H9 (cell line): Measurements from ENCODE around the gene PDE1A. TPM values are rescaled to one million over a fixed set of nuclear protein-coding genes. Genes with fewer than 3 reads are reported as not detected.

ENCODE experiments used
- DNase-seq: peaks from one replicate; pipeline ENCODE4 v3.0.0-alpha.2; 2017
- H2AFZ ChIP-seq: one replicate; pipeline ENCODE4 v1.6.1; 2013; ENCODE audit warnings: mild to moderate bottlenecking, low read length, control low read depth, moderate library complexity
- H2AK5ac ChIP-seq: 2 replicates; pipeline ENCODE4 v1.6.1; 2013; ENCODE audit warnings: low read length, control low read depth, mixed read lengths; ENCODE audit not compliant: insufficient read length
- H2BK120ac ChIP-seq: one replicate; pipeline ENCODE4 v1.6.1; 2013; ENCODE audit warnings: low read depth, mild to moderate bottlenecking, low read length, control low read depth, inconsistent platforms; ENCODE audit not compliant: poor library complexity, severe bottlenecking
- H2BK12ac ChIP-seq: 2 replicates; pipeline ENCODE4 v1.6.1; 2013; ENCODE audit warnings: low read length, control low read depth, mixed read lengths, low read depth; ENCODE audit not compliant: insufficient read length
- H2BK15ac ChIP-seq: 2 replicates; pipeline ENCODE4 v1.6.1; 2013; ENCODE audit warnings: low read depth, low read length, control low read depth
- H2BK20ac ChIP-seq: one replicate; pipeline ENCODE4 v1.6.1; 2013; ENCODE audit warnings: low read depth, mild to moderate bottlenecking, low read length, control low read depth, inconsistent platforms; ENCODE audit not compliant: poor library complexity, severe bottlenecking
- H2BK5ac ChIP-seq: 2 replicates; pipeline ENCODE4 v1.6.1; 2013; ENCODE audit warnings: low read length, control low read depth, mixed read lengths; ENCODE audit not compliant: insufficient read length
- H3K14ac ChIP-seq: 2 replicates; pipeline ENCODE4 v1.6.1; 2013; ENCODE audit warnings: low read length, control low read depth; ENCODE audit not compliant: insufficient read depth
- H3K18ac ChIP-seq: 2 replicates; pipeline ENCODE4 v1.6.1; 2013; ENCODE audit warnings: low read depth, mild to moderate bottlenecking, mixed read lengths, low read length, control low read depth; ENCODE audit not compliant: insufficient read length
- H3K23ac ChIP-seq: 2 replicates; pipeline ENCODE4 v1.6.1; 2013; ENCODE audit warnings: low read length, control low read depth, mixed read lengths, low read depth; ENCODE audit not compliant: insufficient read length
- H3K23me2 ChIP-seq: 2 replicates; pipeline ENCODE4 v1.6.1; 2013; ENCODE audit warnings: low read depth, mild to moderate bottlenecking, mixed read lengths, low read length, control low read depth; ENCODE audit not compliant: insufficient read length, poor library complexity, severe bottlenecking
- H3K27ac ChIP-seq: 2 replicates; pipeline ENCODE4 v1.5.1; 2013; ENCODE audit warnings: low read length, control low read depth, mixed read lengths, low read depth; ENCODE audit not compliant: insufficient read length
- H3K27me3 ChIP-seq: 2 replicates; pipeline ENCODE4 v1.6.1; 2013; ENCODE audit warnings: low read length, control low read depth, inconsistent platforms; ENCODE audit not compliant: insufficient read depth
- H3K4ac ChIP-seq: 2 replicates; pipeline ENCODE4 v1.6.1; 2013; ENCODE audit warnings: low read depth, mild to moderate bottlenecking, control low read depth, inconsistent platforms, low read length, moderate library complexity
- H3K4me1 ChIP-seq: 2 replicates; pipeline ENCODE4 v1.6.1; 2013; ENCODE audit warnings: low read length, control low read depth, inconsistent platforms; ENCODE audit not compliant: insufficient read depth
- H3K4me2 ChIP-seq: 2 replicates; pipeline ENCODE4 v1.6.1; 2013; ENCODE audit warnings: low read length, control low read depth, mixed read lengths; ENCODE audit not compliant: insufficient read length, insufficient read depth
- H3K56ac ChIP-seq: 2 replicates; pipeline ENCODE4 v1.6.1; 2013; ENCODE audit warnings: low read depth, mild to moderate bottlenecking, mixed read lengths, low read length, control low read depth; ENCODE audit not compliant: insufficient read length
- H3K79me1 ChIP-seq: 2 replicates; pipeline ENCODE4 v1.6.1; 2013; ENCODE audit warnings: low read depth, mild to moderate bottlenecking, moderate library complexity, low read length, control low read depth, inconsistent platforms; ENCODE audit not compliant: insufficient read depth, poor library complexity, severe bottlenecking
- H3K79me2 ChIP-seq: 2 replicates; pipeline ENCODE4 v1.6.1; 2013; ENCODE audit warnings: low read length, control low read depth, inconsistent platforms; ENCODE audit not compliant: insufficient read depth
- H3K9ac ChIP-seq: 2 replicates; pipeline ENCODE4 v1.6.1; 2013; ENCODE audit warnings: low read length, control low read depth, mixed read lengths; ENCODE audit not compliant: insufficient read length; ENCODE audit errors: extremely low read depth
- H3K9me3 ChIP-seq: one replicate; pipeline ENCODE4 v1.6.1; 2013; ENCODE audit warnings: low read depth, low read length, inconsistent platforms; ENCODE audit not compliant: control insufficient read depth
- H3T11ph ChIP-seq: one replicate; pipeline ENCODE4 v1.6.1; 2013; ENCODE audit warnings: mild to moderate bottlenecking, low read length, control low read depth, inconsistent platforms
- H4K20me1 ChIP-seq: one replicate; pipeline ENCODE4 v1.6.1; 2013; ENCODE audit not compliant: control insufficient read depth, insufficient read length, insufficient read depth
- H4K5ac ChIP-seq: 2 replicates; pipeline ENCODE4 v1.6.1; 2013; ENCODE audit warnings: low read depth, mild to moderate bottlenecking, mixed read lengths, low read length, control low read depth; ENCODE audit not compliant: insufficient read length
- H4K8ac ChIP-seq: replicated peaks from 2 replicates; pipeline ENCODE4 v1.6.1; 2013; ENCODE audit warnings: low read length, control low read depth, mixed read lengths, low read depth; ENCODE audit not compliant: insufficient read length
- H4K91ac ChIP-seq: 2 replicates; pipeline ENCODE4 v1.6.1; 2013; ENCODE audit warnings: low read depth, mild to moderate bottlenecking, moderate library complexity, mixed read lengths, low read length, control low read depth; ENCODE audit not compliant: insufficient read length
- H3K27ac Mint-ChIP-seq, 3 experiments: 2 replicates in 2 of 3; 3 replicates in 1 of 3; pipeline ENCODE4 v1.8.0; 2020 to 2021; ENCODE audit warnings: mixed read lengths in 3 of 3, mild to moderate bottlenecking in 1 of 3, moderate library complexity in 1 of 3
- H3K27me3 Mint-ChIP-seq: 2 replicates; pipeline ENCODE4 v1.8.0; 2021; ENCODE audit warnings: low read depth, mild to moderate bottlenecking, moderate library complexity, mixed read lengths
- H3K36me3 Mint-ChIP-seq, 3 experiments: 2 replicates in 2 of 3; 3 replicates in 1 of 3; pipeline ENCODE4 v1.8.0; 2020 to 2021; ENCODE audit warnings: low read depth in 3 of 3, mixed read lengths in 3 of 3; ENCODE audit not compliant: insufficient read depth in 1 of 3
- H3K4me1 Mint-ChIP-seq, 2 experiments: 2 replicates each; pipeline ENCODE4 v1.8.0; 2020; ENCODE audit warnings: mixed read lengths in 2 of 2
- H3K4me3 Mint-ChIP-seq, 2 experiments: 2 replicates in 1 of 2; 3 replicates in 1 of 2; pipeline ENCODE4 v1.8.0; 2020 to 2021; ENCODE audit warnings: mild to moderate bottlenecking in 2 of 2, mixed read lengths in 2 of 2, moderate library complexity in 1 of 2
- H3K9me3 Mint-ChIP-seq, 2 experiments: 2 replicates in 1 of 2; 3 replicates in 1 of 2; pipeline ENCODE4 v1.8.0; 2020; ENCODE audit warnings: mild to moderate bottlenecking in 2 of 2, mixed read lengths in 2 of 2, moderate library complexity in 1 of 2
- CTCF ChIP-seq: fragments of 200-600 bp; sonication (generic); conservative IDR thresholded peaks from 3 replicates; pipeline ENCODE4 v1.8.0; 2021; ENCODE audit warnings: antibody characterized with exemption, mild to moderate bottlenecking
- WGBS: extraction: QIAGEN DNeasy Blood & Tissue Kit; methylation state at CpG from one replicate; pipeline ENCODE4 v1.1.7; 2013; ENCODE audit warnings: missing lambda C conversion rate, low lambda C conversion rate, mixed read lengths; ENCODE audit not compliant: insufficient read length; ENCODE audit errors: extremely low coverage; 5-methylcytosine and 5-hydroxymethylcytosine counted together
- total RNA-seq: library from RNA; stranded (reverse); gene quantifications from 2 replicates; pipeline ENCODE4 v1.2.1, GENCODE V29; 2021

PDE1A gene
- total RNA-seq, 1 experiment from 2014 or later: 0.11 TPM

GRCh38 chr2:182090486-182090885 lies 336.4 kb downstream of the PDE1A start:
- TF ChIP-seq CTCF: no peak
- no peak overlapping the region for H3K56ac ChIP-seq
- H3K4me1 ChIP-seq: no peaks in the 10 kb centered on the region
- Mint-ChIP-seq H3K36me3 (peaks cover 0 to 7% (median 3%) of the 10 kb centered on the region in 3 experiments; a peak in 4 of 7 replicates), H3K4me3 (no peak overlapping the region), H3K4me1 (peaks cover 0 to 3% of the 10 kb centered on the region in 2 experiments; a peak in 1 of 4 replicates), H3K27me3 (no peaks in the 10 kb centered on the region), H3K9me3 (peaks cover 5 to 6% of the 10 kb centered on the region in 2 experiments; a peak in 2 of 5 replicates), H3K27ac (no peak overlapping the region)
- H3K14ac ChIP-seq: no peak overlapping the region
- H4K20me1 ChIP-seq: no peaks in the 10 kb centered on the region
- no peak overlapping the region for H3K4me2 ChIP-seq
- H4K8ac ChIP-seq: no peak overlapping the region
- H4K5ac ChIP-seq: no peak overlapping the region
- no peak overlapping the region for H3T11ph ChIP-seq
- no peak overlapping the region for H2BK15ac ChIP-seq
- no peak overlapping the region for H3K4ac ChIP-seq
- H3K79me2 ChIP-seq: no peaks in the 10 kb centered on the region
- no peak overlapping the region for H3K27ac ChIP-seq
- DNase-seq: no peak
- no peak overlapping the region for H2BK20ac ChIP-seq
- no peak overlapping the region for H2AK5ac ChIP-seq
- H3K18ac ChIP-seq: no peak overlapping the region
- H2BK5ac ChIP-seq: no peak overlapping the region
- no peak overlapping the region for H2AFZ ChIP-seq
- no peaks in the 10 kb centered on the region for H3K27me3 ChIP-seq
- H3K9me3 ChIP-seq: no peaks in the 10 kb centered on the region
- H4K91ac ChIP-seq: no peak overlapping the region
- H2BK12ac ChIP-seq: no peak overlapping the region
- no peak overlapping the region for H2BK120ac ChIP-seq
- no peak overlapping the region for H3K23ac ChIP-seq
- no CpG with 5 or more reads among the region's 3 CpGs for WGBS
- H3K9ac ChIP-seq: no peak overlapping the region
- H3K79me1 ChIP-seq: no peaks in the 10 kb centered on the region
- no peaks in the 10 kb centered on the region for H3K23me2 ChIP-seq
